ENCODE data around the gene SYTL3. TPM values are rescaled to one million over a fixed set of nuclear protein-coding genes. Genes with fewer than 3 reads are reported as not detected.

SYTL3 gene
- total RNA-seq, 4 donors from 2014 or later = 3.0 to 16.7 (median 6.7) TPM

- Histone ChIP-seq H3K27me3 (no peaks in the 10 kb centered on the region), H3K4me1 (peaks cover 7 to 12% of the 10 kb centered on the region in 2 donors), H3K4me3 (no peak overlapping the region), H3K27ac (peak overlapping the region in 1 of 4 donors; percentile 31), H3K36me3 (no peaks in the 10 kb centered on the region), H3K9me3 (no peaks in the 10 kb centered on the region)
- no peak for ATAC-seq
- no peak for TF ChIP-seq CTCF (IDR thresholded peaks at IDR 0.05 in 4 of 5, conservative IDR thresholded peaks at IDR 0.05 in 1 of 5)
- no peak for TF ChIP-seq POLR2A (IDR thresholded peaks at IDR 0.05)
- in situ Hi-C loops (cut with MboI; ENCODE audit: low sequenced_read_pairs in 4 of 4) = loop anchor here in 1 of 4 donors (5.0 kb wide), 1 partner anchor 58 kb away; no protein-coding TSS in a partner anchor
- no peak for DNase-seq
- intact Hi-C loops (cut with DNase I; ENCODE audit: low total_unique reads) = no loop called here
Measured at GRCh38 chr6:158684745-158685324, 35.0 kb downstream of the SYTL3 start.

GRCh38 chr6:158686311-158686710 lies 36.5 kb downstream of the SYTL3 start:
- H3K4me1 ChIP-seq = peaks cover 7 to 12% of the 10 kb centered on the region in 2 donors
- no peaks in the 10 kb centered on the region for H3K9me3 ChIP-seq
- DNase-seq = no peak
- H3K27me3 ChIP-seq = no peaks in the 10 kb centered on the region
- in situ Hi-C loops (cut with MboI; ENCODE audit: low sequenced_read_pairs in 4 of 4) = loop anchor here in 1 of 4 donors (5.0 kb wide), 1 partner anchor 59 kb away; no protein-coding TSS in a partner anchor
- no peak overlapping the region for H3K27ac ChIP-seq
- no peak for ATAC-seq
- intact Hi-C loops (cut with DNase I; ENCODE audit: low total_unique reads) = no loop called here
- H3K36me3 ChIP-seq = no peaks in the 10 kb centered on the region
- no peak overlapping the region for H3K4me3 ChIP-seq
- no peak for TF ChIP-seq CTCF (IDR thresholded peaks at IDR 0.05 in 4 of 5, conservative IDR thresholded peaks at IDR 0.05 in 1 of 5)
- TF ChIP-seq POLR2A (IDR thresholded peaks at IDR 0.05) = no peak

GRCh38 chr6:158686791-158687381 lies 37.0 kb downstream of the SYTL3 start:
- Histone ChIP-seq H3K36me3 (no peaks in the 10 kb centered on the region), H3K4me3 (no peak overlapping the region), H3K9me3 (no peaks in the 10 kb centered on the region), H3K4me1 (peaks cover 9 to 12% of the 10 kb centered on the region in 2 donors), H3K27ac (no peak overlapping the region), H3K27me3 (no peaks in the 10 kb centered on the region)
- no peak for ATAC-seq
- intact Hi-C loops (cut with DNase I; ENCODE audit: low total_unique reads) = no loop called here
- in situ Hi-C loops (cut with MboI; ENCODE audit: low sequenced_read_pairs in 4 of 4) = loop anchor here in 1 of 4 donors (5.0 kb wide), 1 partner anchor 60 kb away; no protein-coding TSS in a partner anchor
- no peak for DNase-seq
- no peak for TF ChIP-seq CTCF (IDR thresholded peaks at IDR 0.05 in 4 of 5, conservative IDR thresholded peaks at IDR 0.05 in 1 of 5)

GRCh38 chr6:158687506-158687905 lies 37.7 kb downstream of the SYTL3 start:
- H3K4me1 ChIP-seq = peaks cover 9 to 12% of the 10 kb centered on the region in 2 donors
- DNase-seq = no peak
- no peak for TF ChIP-seq POLR2A (IDR thresholded peaks at IDR 0.05)
- TF ChIP-seq CTCF (IDR thresholded peaks at IDR 0.05 in 4 of 5, conservative IDR thresholded peaks at IDR 0.05 in 1 of 5) = no peak
- H3K4me3 ChIP-seq = no peak overlapping the region
- in situ Hi-C loops (cut with MboI; ENCODE audit: low sequenced_read_pairs in 4 of 4) = loop anchor here in 1 of 4 donors (5.0 kb wide), 1 partner anchor 60 kb away; no protein-coding TSS in a partner anchor
- no peaks in the 10 kb centered on the region for H3K27me3 ChIP-seq
- no peaks in the 10 kb centered on the region for H3K36me3 ChIP-seq
- intact Hi-C loops (cut with DNase I; ENCODE audit: low total_unique reads) = no loop called here
- ATAC-seq = no peak
- H3K27ac ChIP-seq = no peak overlapping the region
- H3K9me3 ChIP-seq = no peaks in the 10 kb centered on the region

Data from gastrocnemius medialis (tissue), 4 donors.